Metanephros (tissue), 1 donor: Measurements from ENCODE around the gene MROH8. TPM values are rescaled to one million over a fixed set of nuclear protein-coding genes. Genes with fewer than 3 reads are reported as not detected.

Experiments
- total RNA-seq: library from RNA; depleted of rRNA; stranded (reverse); fragments of >200 nt; gene quantifications from one replicate; pipeline ENCODE4 v1.2.3, GENCODE V29; 2014

MROH8 gene
- total RNA-seq: 4.1 TPM

GRCh38 chr20:37178839-37179682, at the start of gene MROH8, which contains the start of gene RPN2:
MROH8 (minus strand) TSS chr20:37179548.
RPN2 (plus strand) TSS chr20:37179330; CDS start chr20:37179357, 27 bp downstream.

GRCh38 chr20:37095599-37096414, 83.5 kb downstream of the MROH8 start, which contains the start of gene RBL1:
RBL1 (minus strand) TSS chr20:37095997; CDS start chr20:37095928, 69 bp downstream.

Other genes with a start within 250 kb of the MROH8 start
- gene SAMHD1, start 227.8 kb downstream of the MROH8 start, total RNA-seq: 30.2 TPM
- gene RBL1, start 83.6 kb downstream of the MROH8 start, total RNA-seq: 30.9 TPM
- gene RPN2, start 218 bp downstream of the MROH8 start, total RNA-seq: 131 TPM
- gene GHRH, start 82.3 kb upstream of the MROH8 start, total RNA-seq: not detected
- 25.9 TPM for gene MANBAL, start 110.1 kb upstream of the MROH8 start, total RNA-seq
- 53.3 TPM for gene SRC, start 166.6 kb upstream of the MROH8 start, total RNA-seq